ENCODE measurements around the gene CROT.

DNA sequence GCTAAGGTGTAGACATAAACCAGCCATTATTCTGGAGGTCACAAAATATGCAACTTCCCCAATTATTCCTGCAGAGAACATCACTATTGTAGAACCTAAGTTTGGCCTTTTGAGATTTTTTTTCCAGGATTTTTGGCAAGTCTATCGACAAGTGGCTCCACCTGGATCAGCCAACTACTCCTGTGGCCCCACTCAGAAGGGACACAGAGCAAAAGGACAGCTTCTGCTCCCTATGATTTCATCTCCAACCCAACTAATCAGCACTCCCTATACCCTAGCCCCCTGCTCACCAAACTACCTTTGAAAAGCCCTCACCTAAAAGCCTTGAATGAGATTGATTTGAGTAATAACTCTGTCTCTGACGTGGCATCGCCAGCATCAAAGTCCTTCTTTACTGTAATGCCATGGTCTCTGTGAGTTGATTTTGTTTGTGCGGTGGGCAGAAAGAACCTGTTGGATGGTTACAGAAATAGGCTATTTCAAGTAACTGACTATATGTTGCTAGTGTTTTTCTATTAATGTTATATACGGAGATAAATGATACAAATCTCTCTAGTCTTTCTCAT lies 13.7 kb upstream of the CROT start:
- TF ChIP-seq, protein P1, sequence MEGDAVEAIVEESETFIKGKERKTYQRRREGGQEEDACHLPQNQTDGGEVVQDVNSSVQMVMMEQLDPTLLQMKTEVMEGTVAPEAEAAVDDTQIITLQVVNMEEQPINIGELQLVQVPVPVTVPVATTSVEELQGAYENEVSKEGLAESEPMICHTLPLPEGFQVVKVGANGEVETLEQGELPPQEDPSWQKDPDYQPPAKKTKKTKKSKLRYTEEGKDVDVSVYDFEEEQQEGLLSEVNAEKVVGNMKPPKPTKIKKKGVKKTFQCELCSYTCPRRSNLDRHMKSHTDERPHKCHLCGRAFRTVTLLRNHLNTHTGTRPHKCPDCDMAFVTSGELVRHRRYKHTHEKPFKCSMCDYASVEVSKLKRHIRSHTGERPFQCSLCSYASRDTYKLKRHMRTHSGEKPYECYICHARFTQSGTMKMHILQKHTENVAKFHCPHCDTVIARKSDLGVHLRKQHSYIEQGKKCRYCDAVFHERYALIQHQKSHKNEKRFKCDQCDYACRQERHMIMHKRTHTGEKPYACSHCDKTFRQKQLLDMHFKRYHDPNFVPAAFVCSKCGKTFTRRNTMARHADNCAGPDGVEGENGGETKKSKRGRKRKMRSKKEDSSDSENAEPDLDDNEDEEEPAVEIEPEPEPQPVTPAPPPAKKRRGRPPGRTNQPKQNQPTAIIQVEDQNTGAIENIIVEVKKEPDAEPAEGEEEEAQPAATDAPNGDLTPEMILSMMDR (IDR thresholded peaks at IDR 0.05), result no peak
- no peak for TF ChIP-seq POLR2A (IDR thresholded peaks at IDR 0.05)
- TF ChIP-seq EP300 (IDR thresholded peaks at IDR 0.05), result no peak
